GM20431 (cell line): ENCODE data around the gene IPO13.

ENCODE experiments used
- in situ Hi-C: fragments of 300-500 bp; cut with MseI, MboI; formaldehyde crosslinking; loops from one replicate; pipeline ENCODE4 v1.15.0; 2020; ENCODE audit warnings: low sequenced_read_pairs; ENCODE audit not compliant: unreplicated experiment

Gene IPO13

GRCh38 chr1:43925846-43926245 is 20.9 kb upstream of the IPO13 start:
- in situ Hi-C loops: no loop called here

GRCh38 chr1:43930168-43930948 is 16.4 kb upstream of the IPO13 start:
- in situ Hi-C loops: loop anchor here (5.0 to 10.0 kb wide), 2 partner anchors 168 to 406 kb away; no protein-coding TSS in a partner anchor

- in situ Hi-C loops: loop anchor here (5.0 to 10.0 kb wide), 2 partner anchors 169 to 406 kb away; no protein-coding TSS in a partner anchor
Observed at GRCh38 chr1:43930949-43931275, 15.8 kb upstream of the IPO13 start.

- in situ Hi-C loops: loop anchor here (5.0 to 10.0 kb wide), 2 partner anchors 170 to 407 kb away; no protein-coding TSS in a partner anchor
Observed at GRCh38 chr1:43931711-43932660, 14.8 kb upstream of the IPO13 start.

- in situ Hi-C loops: loop anchor here (5.0 to 10.0 kb wide), 2 partner anchors 171 to 408 kb away; no protein-coding TSS in a partner anchor
Observed at GRCh38 chr1:43932786-43933385, 13.9 kb upstream of the IPO13 start.

- in situ Hi-C loops: loop anchor here (5.0 to 10.0 kb wide), 2 partner anchors 171 to 409 kb away; no protein-coding TSS in a partner anchor
Observed at GRCh38 chr1:43933386-43934100, 13.2 kb upstream of the IPO13 start, which contains the start of gene ARTN. Gene ARTN, plus strand, starts transcription at chr1:43933801. Its CDS starts 1,856 bp downstream, at chr1:43935657.

- in situ Hi-C loops: loop anchor here (5.0 to 10.0 kb wide), 2 partner anchors 172 to 410 kb away; no protein-coding TSS in a partner anchor
Observed at GRCh38 chr1:43934101-43934985, 12.4 kb upstream of the IPO13 start.

GRCh38 chr1:43934986-43935324 is 11.8 kb upstream of the IPO13 start:
- in situ Hi-C loops: loop anchor here (5.0 to 10.0 kb wide), 2 partner anchors 173 to 410 kb away; no protein-coding TSS in a partner anchor

GRCh38 chr1:43935711-43936427 is 10.9 kb upstream of the IPO13 start:
- in situ Hi-C loops: loop anchor here (10.0 kb wide), 1 partner anchor 411 kb away; no protein-coding TSS in a partner anchor

- in situ Hi-C loops: loop anchor here (10.0 kb wide), 1 partner anchor 412 kb away; no protein-coding TSS in a partner anchor
Observed at GRCh38 chr1:43936431-43937151, 10.2 kb upstream of the IPO13 start.

- in situ Hi-C loops: loop anchor here (10.0 kb wide), 1 partner anchor 413 kb away; no protein-coding TSS in a partner anchor
Observed at GRCh38 chr1:43937179-43937865, 9.4 kb upstream of the IPO13 start.

- in situ Hi-C loops: loop anchor here (10.0 kb wide), 1 partner anchor 414 kb away; no protein-coding TSS in a partner anchor
Observed at GRCh38 chr1:43938383-43938782, 8.4 kb upstream of the IPO13 start.

GRCh38 chr1:43938892-43939587 is 7.7 kb upstream of the IPO13 start:
- in situ Hi-C loops: loop anchor here (10.0 kb wide), 1 partner anchor 414 kb away; no protein-coding TSS in a partner anchor

- in situ Hi-C loops: no loop called here
Observed at GRCh38 chr1:43942411-43942810, 4.3 kb upstream of the IPO13 start.

GRCh38 chr1:43944860-43945259 is 1.9 kb upstream of the IPO13 start:
- in situ Hi-C loops: no loop called here
